DMS53 (cell line): ENCODE measurements around the gene ARL6IP4.
"Not testable (repeated sequence)": the region's sequence is repeated elsewhere in the genome, so short reads cannot be mapped to it uniquely, and the experiment has no call there.

Source experiments
- DNase-seq: peaks from one replicate; lab custom pipeline; 2025; lab: John Stamatoyannopoulos, UW

The ARL6IP4 gene

DNA sequence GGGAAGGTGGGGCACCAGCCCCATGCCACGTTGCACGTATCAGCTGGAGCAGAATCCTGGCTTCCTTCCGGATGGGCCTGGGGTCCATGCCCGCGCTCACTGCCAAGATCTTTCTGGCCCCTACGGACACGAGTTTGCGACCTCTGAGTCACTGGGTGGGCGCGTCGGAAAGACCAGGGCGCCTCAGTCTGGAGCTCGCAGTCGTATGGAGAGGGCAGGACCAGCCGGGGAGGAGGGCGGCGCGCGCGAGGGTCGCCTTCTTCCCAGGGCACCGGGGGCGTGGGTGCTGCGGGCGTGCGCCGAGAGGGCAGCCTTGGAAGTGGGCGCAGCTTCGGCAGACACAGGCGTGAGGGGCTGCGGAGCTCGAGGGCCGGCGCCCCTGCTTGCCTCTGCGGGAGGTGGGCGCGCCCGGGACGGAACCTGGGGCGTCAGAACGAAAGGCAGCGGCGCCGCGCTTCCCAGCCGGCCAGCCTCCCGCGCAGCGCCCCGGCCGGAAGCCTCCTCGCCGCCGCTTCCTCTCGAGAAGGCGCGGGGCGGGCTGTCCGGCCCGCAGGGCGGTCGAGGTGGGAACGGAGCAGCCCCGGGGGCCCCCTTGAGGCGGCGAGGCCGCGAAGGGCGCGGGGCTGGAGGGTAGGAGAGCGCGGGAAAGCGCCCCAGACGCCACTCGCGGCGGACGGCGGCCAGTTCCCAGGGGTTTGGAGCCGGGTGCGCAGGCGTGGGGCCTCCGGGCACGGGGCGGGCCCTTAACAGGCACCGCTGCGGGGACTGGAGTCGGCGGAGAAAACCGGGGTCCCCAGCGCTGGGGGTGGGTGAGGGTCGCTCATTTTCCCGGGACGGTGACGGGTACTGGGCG, at the start of gene ARL6IP4:
TSS of gene ARL6IP4 (plus strand) at position 499 of the 853 bp plus-strand sequence. CDS start 459 bp downstream, outside the sequence.
- peak; percentile 83 for DNase-seq

DNA sequence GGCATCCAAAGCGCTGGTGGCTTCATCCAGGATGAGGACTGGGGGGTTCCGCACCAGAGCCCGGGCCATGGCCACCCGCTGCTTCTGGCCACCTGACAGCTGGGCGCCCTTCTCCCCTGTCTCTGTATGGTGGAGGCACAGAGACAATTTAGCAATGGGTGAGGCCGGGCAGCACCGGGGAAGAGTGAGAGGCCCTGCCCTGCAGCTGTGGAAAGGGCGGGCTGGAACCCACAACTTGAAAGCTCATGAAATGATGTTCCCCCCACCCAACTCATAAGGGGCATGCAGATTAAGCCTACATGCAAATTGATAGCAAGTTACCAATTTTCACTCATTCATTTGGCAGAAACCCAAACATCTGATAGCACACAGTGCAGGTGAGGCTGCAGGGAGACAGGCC, 48.3 kb upstream of the ARL6IP4 start:
- DNase-seq = no peak

DNA sequence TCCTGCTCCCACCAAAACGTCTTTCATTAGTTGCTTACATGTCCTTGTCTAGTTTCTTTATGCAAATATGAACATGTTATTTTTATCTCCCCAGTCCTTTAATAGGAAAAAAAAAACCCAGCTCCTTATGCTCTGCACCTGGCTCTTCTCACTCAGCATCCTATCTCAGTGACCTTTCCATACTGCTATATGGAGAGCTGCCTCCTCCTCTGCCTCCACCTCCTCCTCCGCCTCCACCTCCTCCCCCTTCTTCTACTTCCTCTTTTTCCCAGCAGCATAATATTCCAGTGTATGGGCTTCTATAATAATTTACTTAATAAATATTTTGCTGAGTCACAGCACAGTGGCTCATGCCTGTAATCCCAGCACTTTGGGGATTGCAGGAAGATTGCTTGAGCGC, 45.8 kb upstream of the ARL6IP4 start:
- no peak for DNase-seq

DNA sequence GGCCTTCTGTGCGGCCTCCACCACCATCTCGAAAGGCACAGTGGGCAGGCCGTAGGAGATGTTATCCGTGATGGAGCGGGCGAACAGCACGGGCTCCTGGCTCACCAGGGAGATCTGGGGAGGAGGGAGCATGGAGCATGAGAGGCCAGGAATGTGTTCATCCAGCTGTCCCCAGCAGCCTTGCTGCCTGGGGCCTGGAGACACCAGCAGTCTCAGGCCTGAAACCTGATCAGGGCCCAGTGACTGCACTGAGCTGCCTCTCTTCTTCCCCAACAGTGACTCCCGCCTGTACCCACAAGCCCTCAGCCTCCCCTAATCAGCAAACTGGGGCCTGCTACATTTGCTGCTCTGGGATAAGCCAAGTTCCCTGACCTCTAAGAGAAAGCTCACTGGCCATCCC, 45.2 kb upstream of the ARL6IP4 start:
- no peak for DNase-seq

DNA sequence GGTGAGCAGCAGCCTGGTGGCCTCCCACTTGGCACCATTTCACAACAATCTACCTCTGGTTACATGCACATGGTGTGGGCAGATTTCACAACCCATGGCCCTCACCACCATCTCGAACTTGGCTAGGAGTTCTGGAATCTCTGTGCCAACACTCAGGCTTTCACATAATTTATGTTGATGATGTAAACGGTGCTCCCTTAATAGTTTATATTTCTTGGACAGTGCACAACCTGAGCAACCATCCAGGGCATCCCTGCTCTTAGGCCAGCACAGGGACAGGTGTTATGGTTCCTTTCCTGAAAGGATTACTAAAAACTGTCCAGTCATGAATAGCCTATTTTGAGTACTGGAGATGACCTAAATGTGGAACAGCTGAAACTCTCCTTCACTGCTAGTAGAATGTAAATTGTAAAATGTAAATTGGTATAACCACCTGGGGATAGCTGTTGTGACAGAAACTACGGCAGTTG, 42.8 kb upstream of the ARL6IP4 start:
- DNase-seq = no peak

DNA sequence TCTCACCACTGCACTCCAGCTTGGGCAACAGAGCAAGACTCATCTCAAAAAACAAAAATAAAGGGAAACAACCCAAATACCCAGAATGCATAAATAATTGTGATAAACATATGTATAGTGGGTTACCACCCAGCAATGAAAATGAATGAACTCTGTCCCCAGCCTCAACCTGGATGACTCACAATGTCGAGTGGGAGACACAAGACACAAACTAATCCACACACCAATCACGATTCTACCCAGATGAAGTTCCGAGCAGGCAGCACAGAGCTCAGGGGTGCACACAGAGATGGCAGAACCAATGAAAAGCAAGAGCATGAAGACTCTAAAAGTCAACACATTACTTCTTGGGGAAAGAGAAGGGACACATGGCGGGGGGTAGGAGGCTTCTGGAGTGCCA, 41.4 kb upstream of the ARL6IP4 start:
- DNase-seq = no peak

DNA sequence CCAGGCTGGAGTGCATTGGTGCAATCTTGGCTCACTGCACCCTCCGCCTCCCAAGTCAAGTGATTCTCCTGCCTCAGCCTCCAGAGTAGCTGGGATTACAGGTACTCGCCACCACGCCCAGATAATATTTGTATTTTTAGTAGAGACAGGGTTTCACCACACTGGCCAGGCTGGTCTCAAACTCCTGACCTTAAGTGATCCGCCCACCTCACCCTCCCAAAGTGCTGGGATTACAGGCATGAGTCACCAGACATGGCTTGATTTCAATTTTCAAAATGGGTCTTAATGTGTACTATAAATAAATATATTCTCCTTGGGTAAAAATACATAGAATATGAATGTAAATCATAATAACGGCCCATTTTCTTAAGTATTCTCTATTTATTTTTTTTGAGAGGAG, 39.1 kb upstream of the ARL6IP4 start:
- not testable (repeated sequence) for DNase-seq

DNA sequence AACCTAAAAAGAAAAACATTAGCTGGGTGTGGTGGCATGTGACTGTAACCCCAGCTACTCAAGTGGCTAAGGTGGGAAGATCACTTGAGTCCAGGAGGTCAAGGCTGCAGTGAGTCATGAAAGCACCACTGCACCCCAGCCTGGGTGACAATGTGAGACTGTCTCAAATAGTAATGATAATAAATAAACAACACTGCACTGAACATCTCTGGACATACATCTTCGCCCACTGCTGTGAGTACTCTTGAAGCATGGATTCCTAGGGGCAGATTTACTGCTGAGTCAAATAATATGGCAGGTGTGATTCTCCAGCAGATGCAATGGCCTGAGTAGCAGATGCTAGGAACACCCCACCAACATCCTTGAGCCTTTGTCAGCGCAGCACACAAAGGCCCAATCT, 37.8 kb upstream of the ARL6IP4 start:
- DNase-seq = no peak

DNA sequence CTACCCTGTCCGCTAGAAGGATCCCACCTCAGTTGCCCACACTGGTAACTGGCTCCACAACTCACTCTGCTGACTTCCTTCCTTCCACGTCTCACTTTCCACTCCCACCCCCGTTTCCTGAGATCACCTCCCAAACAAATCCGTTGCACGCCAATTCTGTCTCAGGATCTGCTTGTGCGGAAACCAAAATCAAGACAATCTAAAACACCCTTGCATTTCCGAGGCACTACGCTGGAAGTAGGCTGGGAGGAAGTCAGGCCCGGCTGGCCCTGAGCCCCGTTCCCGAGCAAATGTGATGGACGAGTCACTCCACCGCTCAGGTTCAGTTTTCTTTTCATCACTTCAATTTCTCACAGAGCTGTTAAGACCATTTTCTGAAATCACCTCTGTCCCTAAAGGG, 37.3 kb upstream of the ARL6IP4 start:
- no peak for DNase-seq

DNA sequence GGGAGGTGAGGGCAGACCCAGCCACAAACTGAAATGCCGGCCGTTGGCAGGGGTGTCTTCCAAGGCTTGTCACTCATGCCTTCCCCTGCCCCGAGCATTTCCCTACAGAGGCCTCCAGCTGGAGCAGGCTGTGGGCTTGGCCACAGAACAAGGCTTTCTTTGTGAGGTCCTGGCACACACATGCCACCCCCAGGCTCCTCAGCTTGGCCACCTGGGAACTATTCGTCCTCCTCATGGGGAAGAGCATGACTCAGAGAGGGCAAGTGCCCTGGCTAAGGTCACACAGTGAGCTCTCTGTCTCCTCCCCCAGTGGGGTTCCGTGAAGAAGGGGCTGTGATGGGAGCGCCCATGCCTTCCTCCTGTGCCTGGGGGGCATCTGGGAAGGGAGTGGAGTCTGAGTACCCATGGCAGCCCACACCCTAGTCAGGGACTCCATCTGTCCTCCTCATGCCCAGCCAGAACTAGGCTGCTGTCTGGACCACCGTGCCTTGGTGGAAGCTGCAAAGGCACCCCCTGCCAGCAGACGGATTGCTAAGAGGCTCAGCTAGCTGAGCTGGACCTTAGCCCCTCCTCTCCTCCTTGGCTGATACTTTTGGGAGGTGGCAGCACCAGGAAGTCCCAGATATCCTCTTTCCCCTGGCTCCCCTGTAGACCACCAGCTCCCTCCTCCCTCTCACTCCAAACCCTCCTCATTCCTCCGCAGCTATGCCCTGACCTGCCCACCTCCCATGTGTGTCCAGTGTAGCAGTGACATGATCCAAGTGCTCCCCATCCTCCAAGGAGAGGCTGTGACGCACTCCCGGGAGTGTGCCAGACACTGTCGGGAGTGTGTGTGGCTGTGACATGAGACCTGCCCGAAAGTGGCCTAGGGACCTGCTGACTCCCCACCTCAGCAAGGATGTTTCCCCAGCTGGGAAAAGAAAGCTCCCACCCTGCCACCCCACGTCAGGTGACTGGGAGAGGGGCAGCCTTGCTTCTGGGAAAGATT, 35.6 kb upstream of the ARL6IP4 start:
- no peak for DNase-seq

DNA sequence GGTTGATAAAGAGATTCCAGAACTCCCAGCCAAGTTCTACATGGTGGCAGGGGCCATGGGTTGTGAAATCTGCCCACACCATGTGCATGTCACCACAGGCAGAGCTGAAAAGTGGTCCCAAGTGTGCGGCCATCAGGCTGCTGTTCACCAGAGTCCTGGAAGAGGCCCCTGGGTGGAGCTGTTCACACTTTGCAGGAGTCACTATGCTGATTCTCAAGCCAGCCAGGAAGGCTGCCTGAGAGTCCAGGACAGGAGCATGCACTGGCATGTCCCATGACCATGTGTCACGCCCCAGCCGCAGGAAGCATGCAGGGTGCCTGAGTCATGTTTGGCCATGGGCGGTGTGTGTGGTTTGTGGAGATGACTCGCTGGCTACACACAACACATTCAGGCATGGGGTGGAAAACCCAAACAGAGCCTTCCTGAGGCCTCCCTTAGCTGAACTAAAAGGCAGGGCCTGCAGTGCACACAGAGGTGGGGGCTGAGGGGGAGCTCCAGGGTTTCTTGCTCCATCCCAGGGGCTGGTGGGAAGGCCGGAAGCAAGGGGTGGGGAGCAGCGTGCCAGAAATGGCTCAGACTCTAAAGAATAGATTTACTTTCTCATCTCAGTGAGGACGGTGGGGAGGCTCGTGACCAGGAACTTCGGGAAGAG, 33.7 kb upstream of the ARL6IP4 start:
- peak; percentile 82 for DNase-seq

DNA sequence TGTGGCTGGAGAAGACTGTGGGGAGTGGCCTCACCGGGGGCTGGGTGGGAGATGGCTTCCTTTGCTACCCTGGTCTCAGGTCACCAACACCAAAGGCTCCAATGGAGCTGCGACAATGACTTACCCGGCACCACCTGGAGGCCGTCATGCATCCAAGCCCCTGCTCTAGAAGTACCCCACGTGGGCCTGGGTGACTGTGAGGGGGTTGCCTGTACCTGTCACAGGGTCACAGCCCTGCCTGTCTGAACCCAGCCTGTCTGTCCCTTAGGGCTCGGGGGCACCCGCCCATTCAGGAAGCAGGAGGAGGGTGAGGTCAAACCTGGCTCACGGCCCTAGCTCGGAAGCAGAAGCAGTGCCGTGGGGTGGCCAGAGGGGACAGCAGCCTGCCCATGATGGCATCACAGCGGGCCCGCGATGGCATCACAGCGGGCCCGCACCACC, 33.1 kb upstream of the ARL6IP4 start:
- no peak for DNase-seq

DNA sequence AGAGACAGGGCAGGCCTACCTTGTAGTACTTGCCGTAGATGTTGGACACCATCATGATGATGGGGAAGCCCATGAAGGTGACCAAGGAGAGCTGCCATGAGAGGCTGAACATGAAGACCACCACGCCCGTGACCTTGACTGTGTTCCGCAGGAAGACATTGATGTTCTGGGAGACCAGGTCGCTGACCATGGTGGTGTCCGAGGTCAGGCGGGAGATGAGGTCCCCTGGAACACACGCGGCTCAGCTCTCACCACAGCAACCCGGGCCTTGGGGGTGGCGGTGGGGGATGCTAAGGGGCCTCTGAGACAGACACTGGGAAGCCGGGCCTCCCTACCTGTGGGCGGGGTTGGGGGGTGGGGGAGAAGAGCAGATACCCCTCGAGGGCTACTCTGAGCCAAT, 31.9 kb upstream of the ARL6IP4 start:
- DNase-seq = no peak

DNA sequence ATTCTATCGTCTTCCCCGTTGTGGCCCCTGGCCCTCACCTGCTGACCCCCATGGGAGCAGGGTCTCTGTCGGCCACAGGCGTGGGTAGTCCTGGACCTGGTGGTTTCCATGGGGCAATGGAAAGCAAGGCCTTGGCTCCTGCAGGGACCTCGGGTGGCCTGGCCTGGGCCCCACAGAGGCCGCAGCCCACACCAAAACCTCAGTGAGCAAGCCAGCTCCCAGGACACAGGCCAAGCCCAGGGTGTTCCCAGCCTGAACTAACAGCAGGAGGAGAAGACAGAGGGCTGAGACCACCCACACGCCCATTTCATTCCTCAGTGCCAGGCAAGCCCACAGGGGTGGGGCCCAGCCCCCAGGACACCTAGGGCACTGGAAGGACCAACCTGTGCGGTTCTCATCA, 31.1 kb upstream of the ARL6IP4 start:
- DNase-seq = no peak

DNA sequence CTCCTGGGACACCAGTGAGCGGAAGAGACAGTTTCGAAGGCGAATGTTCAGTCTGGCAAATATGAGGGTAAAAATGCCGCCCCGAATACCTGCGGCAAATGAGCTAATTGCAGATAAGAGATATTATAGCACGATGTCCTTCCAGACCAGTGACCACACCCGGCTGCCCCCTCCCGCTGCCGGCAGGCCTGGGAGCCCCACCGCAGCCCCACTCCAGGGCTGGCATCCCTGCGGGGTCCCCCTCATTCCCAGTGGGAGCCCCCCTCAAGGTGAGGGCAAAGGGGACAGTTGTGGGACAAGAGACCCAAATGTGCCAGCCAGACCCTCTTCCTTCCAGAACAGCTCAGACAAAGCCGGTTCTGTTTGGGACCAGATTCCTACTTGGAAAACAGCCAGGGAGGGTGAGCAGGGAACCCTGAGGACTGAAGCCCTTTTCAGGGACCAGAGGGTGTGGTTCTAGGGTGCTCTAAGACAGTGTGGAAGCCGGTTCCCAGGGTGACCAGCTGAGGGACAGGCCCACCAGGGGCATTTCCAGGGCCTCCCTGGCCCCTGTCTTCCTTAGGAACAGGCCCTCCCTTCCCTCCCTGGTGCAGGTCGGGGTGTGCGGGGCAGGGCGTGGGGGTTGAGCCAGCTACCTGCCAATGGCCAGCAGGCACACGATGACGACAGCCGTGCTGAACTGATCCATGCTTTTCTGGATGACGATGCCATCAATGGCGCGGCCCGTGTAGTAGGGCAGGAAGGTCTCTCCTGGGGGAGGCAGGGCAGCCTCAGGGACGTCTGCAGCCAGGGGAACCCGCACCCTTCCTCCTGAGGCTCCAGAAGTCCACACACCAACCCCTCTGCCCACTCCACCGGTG, 30.4 kb upstream of the ARL6IP4 start:
- no peak for DNase-seq

DNA sequence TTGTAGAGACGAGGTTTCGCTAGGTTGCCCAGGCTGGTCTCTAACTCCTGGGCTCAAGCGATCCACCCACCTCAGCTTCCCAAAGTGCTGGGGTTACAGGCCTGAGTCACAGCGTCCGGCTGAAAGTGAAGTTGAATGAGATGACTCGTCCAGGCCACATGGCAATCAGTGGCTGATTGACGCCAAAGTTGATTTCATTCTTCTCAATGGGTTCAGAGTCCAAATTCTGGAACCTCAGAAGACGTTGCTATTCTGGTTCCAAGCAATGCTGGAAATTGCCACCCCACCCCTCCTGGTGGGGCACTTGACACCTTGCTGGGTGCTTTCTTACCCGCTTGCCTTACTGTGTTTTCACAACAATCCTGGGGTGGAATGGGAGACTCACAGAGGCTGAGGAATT, 29.1 kb upstream of the ARL6IP4 start:
- peak; percentile 62 for DNase-seq

DNA sequence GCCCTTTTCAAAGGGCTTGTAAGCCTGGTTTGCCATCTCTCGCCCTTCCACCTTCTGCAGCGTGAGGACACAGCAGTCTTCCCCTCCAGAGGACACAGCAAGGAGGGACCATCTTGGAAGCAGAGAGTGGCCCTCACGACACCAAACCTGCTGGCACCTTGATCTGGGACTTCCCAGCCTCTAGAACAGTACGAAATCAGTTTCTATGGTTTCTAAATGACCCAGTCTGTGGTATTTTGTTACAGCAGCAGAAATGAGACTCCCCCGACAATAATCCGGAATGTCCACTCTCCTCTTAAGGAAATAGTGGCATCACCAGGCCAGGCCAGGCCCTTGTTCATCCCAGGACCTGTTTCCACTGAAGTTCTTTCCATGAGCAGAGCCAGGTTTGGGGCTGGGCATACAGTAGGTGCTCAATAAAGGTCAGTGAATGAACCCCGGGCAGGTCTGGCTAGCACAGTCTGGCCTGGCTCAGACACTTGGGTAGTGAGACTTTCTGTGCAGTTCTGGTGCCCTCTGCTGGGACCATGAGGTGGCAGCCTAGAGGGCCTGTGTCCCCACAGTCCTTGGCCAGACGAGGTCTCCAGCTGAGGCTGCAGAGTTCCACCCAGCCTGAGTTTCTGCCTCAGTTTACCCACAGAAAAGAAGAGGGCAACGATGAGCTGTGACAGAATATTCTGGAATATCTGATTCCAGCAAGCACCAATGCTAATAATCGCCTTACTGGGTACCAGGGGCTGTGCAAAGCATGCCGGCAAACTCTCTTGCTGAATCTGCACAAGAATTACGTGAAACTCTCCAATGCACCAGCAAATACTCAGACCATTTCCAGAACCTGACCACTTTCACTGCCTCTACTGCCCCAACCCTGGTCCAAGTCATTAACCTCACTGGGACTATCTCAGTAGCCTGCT, 28.2 kb upstream of the ARL6IP4 start:
- DNase-seq = peak; percentile 84

DNA sequence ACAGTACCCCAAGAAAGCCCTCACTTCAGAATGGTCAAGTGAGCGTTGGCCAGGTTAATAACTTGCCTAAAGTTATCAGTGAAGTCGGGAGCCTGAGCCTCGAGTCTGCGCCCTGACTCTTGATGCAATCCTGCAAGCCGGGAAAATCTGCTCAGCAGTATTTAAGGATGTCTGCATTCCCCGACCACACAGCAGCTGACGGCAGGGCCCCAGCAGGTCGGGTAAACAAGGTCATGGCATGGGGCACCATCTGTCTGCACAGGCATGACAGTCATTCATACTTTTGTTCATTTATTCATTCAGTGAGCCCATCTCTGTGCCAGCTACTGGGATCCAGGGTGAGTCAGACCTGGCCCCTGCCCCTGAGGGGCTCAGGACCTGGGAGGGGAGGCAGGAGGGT, 25.3 kb upstream of the ARL6IP4 start:
- DNase-seq = no peak

DNA sequence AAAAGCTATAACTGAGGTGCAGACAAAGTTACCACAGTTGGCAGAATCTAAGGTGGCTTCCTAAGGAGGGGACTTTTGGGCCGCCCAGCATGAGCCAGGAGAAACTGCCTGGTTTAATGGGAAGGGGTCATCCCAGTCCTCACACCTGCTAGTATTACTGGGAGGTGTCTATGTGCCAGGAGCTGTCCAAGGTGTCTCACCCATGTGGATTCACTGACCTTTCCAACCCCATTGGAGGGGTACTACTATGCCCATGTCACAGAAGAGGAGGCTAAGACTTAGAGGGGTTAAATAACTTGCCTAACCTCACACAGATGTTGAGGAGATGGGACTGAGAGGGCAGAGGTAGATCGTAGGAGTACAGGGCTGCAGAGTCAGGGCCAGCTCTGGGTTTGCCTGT, 24.4 kb upstream of the ARL6IP4 start:
- no peak for DNase-seq
